ENCODE measurements around the gene CCDC112.

The CCDC112 gene

DNA sequence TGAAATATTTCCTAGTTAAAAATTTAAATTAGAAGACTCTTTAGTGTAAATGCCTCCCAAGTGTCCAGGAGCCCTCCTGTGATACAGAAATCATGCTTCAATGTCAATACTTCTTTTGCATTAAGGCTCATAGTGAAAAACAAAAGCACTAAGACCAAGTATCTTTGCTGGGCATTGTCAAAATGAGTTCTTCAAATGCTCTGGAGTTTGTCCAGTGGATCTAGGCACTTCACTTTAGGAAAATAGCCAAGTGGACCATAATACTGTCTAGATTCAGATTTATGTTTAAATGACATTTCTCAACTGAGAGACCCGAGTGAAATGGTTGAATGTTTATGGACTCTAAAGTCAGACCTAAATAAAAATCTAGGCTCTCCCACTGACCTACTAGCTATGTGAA is 21.3 kb upstream of the CCDC112 start:
- Histone ChIP-seq H2AFZ (ENCODE audit: low read depth, low read length) (no peak overlapping the region), H3K27me3 (ENCODE audit: insufficient read depth, low read length, poor library complexity) (no peaks in the 10 kb centered on the region), H3K27ac (ENCODE audit: low read length) (no peak overlapping the region), H4K20me1 (ENCODE audit: insufficient read depth, low read length) (no peaks in the 10 kb centered on the region), H3K9me3 (ENCODE audit: insufficient read depth, low read length, severe bottlenecking) (no peaks in the 10 kb centered on the region), H3K79me2 (ENCODE audit: insufficient read depth, low read length) (no peaks in the 10 kb centered on the region), H3K9ac (ENCODE audit: low read depth, low read length) (no peak overlapping the region), H3K4me3 (ENCODE audit: low read depth in 1 of 2, low read length in 2 of 2) (no peak overlapping the region), H3K36me3 (ENCODE audit: insufficient read depth, low read length) (no peaks in the 10 kb centered on the region), H3K4me2 (ENCODE audit: insufficient read depth, low read length) (no peak overlapping the region), H3K4me1 (ENCODE audit: insufficient read depth, low read length) (no peaks in the 10 kb centered on the region)
- ATAC-seq (ENCODE audit: insufficient read depth, low read depth) (no peak), DNase-seq (no peak)
- no peak for TF ChIP-seq EZH2 (IDR thresholded peaks at IDR 0.05; ENCODE audit: borderline replicate concordance, low read depth, low read length, severe bottlenecking)
- TF ChIP-seq, protein P1, sequence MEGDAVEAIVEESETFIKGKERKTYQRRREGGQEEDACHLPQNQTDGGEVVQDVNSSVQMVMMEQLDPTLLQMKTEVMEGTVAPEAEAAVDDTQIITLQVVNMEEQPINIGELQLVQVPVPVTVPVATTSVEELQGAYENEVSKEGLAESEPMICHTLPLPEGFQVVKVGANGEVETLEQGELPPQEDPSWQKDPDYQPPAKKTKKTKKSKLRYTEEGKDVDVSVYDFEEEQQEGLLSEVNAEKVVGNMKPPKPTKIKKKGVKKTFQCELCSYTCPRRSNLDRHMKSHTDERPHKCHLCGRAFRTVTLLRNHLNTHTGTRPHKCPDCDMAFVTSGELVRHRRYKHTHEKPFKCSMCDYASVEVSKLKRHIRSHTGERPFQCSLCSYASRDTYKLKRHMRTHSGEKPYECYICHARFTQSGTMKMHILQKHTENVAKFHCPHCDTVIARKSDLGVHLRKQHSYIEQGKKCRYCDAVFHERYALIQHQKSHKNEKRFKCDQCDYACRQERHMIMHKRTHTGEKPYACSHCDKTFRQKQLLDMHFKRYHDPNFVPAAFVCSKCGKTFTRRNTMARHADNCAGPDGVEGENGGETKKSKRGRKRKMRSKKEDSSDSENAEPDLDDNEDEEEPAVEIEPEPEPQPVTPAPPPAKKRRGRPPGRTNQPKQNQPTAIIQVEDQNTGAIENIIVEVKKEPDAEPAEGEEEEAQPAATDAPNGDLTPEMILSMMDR (IDR thresholded peaks at IDR 0.05; ENCODE audit: borderline replicate concordance, extremely low read depth, low read length, poor library complexity, severe bottlenecking): no peak

DNA sequence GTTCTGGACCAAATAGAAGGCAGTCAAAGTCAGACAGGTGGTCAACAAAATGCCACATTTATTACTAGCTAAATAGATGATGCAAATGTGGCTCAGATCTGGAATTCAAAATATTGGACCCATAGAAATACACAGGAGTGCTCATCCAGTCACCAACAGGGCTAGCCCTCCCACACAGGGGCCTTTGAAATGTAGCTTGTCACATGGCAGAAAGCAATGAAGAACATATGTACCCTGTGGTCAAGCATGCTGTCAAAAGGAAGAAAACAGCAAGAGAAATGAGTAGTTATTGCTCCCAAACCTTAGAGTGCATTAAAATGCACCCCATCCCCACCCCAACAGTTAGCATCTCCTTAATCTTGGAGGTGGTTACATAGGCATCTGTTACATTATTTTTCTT is 20.9 kb upstream of the CCDC112 start:
- ATAC-seq (ENCODE audit: insufficient read depth, low read depth) (no peak), DNase-seq (no peak)
- Histone ChIP-seq H2AFZ (ENCODE audit: low read depth, low read length) (no peak overlapping the region), H3K4me1 (ENCODE audit: insufficient read depth, low read length) (no peaks in the 10 kb centered on the region), H3K79me2 (ENCODE audit: insufficient read depth, low read length) (no peaks in the 10 kb centered on the region), H3K27ac (ENCODE audit: low read length) (no peak overlapping the region), H3K9ac (ENCODE audit: low read depth, low read length) (no peak overlapping the region), H3K4me3 (ENCODE audit: low read depth in 1 of 2, low read length in 2 of 2) (no peak overlapping the region), H3K4me2 (ENCODE audit: insufficient read depth, low read length) (no peak overlapping the region), H3K27me3 (ENCODE audit: insufficient read depth, low read length, poor library complexity) (no peaks in the 10 kb centered on the region), H3K36me3 (ENCODE audit: insufficient read depth, low read length) (no peaks in the 10 kb centered on the region), H4K20me1 (ENCODE audit: insufficient read depth, low read length) (no peaks in the 10 kb centered on the region), H3K9me3 (ENCODE audit: insufficient read depth, low read length, severe bottlenecking) (no peaks in the 10 kb centered on the region)
- TF ChIP-seq, protein P1 (IDR thresholded peaks at IDR 0.05; ENCODE audit: borderline replicate concordance, extremely low read depth, low read length, poor library complexity, severe bottlenecking): no peak
- no peak for TF ChIP-seq EZH2 (IDR thresholded peaks at IDR 0.05; ENCODE audit: borderline replicate concordance, low read depth, low read length, severe bottlenecking)

DNA sequence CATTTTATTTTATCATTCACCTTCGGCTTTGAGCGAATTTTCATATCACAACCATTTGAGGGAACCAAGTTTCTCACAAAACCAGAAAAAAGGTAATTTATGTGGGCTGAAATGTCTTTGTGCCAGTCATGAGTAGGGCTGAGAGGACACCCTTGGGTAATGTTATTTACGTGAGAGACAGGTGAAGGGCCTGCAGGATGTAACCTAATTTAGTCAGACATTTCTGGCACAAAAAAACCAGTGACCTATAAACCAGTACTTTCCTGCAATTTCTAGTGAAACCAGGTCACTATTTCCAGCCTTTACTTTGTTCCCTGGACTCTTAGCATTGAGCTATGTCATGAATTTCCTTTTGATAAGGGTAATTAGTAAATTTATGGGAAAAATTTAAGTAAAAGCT is 17.2 kb upstream of the CCDC112 start:
- no peaks in the 10 kb centered on the region for H3K79me2 ChIP-seq (ENCODE audit: insufficient read depth, low read length)
- H4K20me1 ChIP-seq (ENCODE audit: insufficient read depth, low read length): no peaks in the 10 kb centered on the region
- H3K4me1 ChIP-seq (ENCODE audit: insufficient read depth, low read length): no peaks in the 10 kb centered on the region
- no peaks in the 10 kb centered on the region for H3K36me3 ChIP-seq (ENCODE audit: insufficient read depth, low read length)
- H3K27ac ChIP-seq (ENCODE audit: low read length): no peak overlapping the region
- H3K9me3 ChIP-seq (ENCODE audit: insufficient read depth, low read length, severe bottlenecking): no peaks in the 10 kb centered on the region
- TF ChIP-seq, protein P1 (IDR thresholded peaks at IDR 0.05; ENCODE audit: borderline replicate concordance, extremely low read depth, low read length, poor library complexity, severe bottlenecking): no peak
- no peak for TF ChIP-seq EZH2 (IDR thresholded peaks at IDR 0.05; ENCODE audit: borderline replicate concordance, low read depth, low read length, severe bottlenecking)
- ATAC-seq (ENCODE audit: insufficient read depth, low read depth) (no peak), DNase-seq (no peak)
- H3K4me3 ChIP-seq (ENCODE audit: low read depth in 1 of 2, low read length in 2 of 2): no peak overlapping the region
- H3K9ac ChIP-seq (ENCODE audit: low read depth, low read length): no peak overlapping the region
- H3K4me2 ChIP-seq (ENCODE audit: insufficient read depth, low read length): no peak overlapping the region
- H3K27me3 ChIP-seq (ENCODE audit: insufficient read depth, low read length, poor library complexity): no peaks in the 10 kb centered on the region
- no peak overlapping the region for H2AFZ ChIP-seq (ENCODE audit: low read depth, low read length)

DNA sequence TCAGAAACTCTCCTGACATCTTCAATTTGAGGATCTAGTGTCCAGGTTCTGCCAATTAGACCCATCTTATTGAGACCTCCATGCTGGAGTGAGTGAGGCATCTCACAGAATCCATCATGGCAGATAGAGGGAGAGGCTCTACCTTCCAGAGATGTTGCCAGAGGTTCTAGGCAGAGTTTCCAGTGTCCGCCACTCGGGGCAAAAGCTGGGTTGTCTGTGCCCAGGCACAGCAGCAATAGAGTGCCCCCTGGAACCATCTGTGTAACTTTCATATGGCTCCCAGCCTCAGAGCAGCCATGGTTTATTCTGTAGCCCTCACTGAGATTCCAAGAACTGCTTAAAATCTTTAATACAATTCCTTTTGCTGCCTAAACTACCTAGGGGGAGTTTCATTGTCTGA is 16.6 kb upstream of the CCDC112 start:
- Histone ChIP-seq H3K79me2 (ENCODE audit: insufficient read depth, low read length) (no peaks in the 10 kb centered on the region), H3K4me1 (ENCODE audit: insufficient read depth, low read length) (no peaks in the 10 kb centered on the region), H3K4me3 (ENCODE audit: low read depth in 1 of 2, low read length in 2 of 2) (no peak overlapping the region), H3K9me3 (ENCODE audit: insufficient read depth, low read length, severe bottlenecking) (no peaks in the 10 kb centered on the region), H3K27me3 (ENCODE audit: insufficient read depth, low read length, poor library complexity) (peaks cover 3% of the 10 kb centered on the region), H3K9ac (ENCODE audit: low read depth, low read length) (no peak overlapping the region), H3K4me2 (ENCODE audit: insufficient read depth, low read length) (no peak overlapping the region), H3K27ac (ENCODE audit: low read length) (no peak overlapping the region), H3K36me3 (ENCODE audit: insufficient read depth, low read length) (no peaks in the 10 kb centered on the region), H2AFZ (ENCODE audit: low read depth, low read length) (no peak overlapping the region), H4K20me1 (ENCODE audit: insufficient read depth, low read length) (no peaks in the 10 kb centered on the region)
- TF ChIP-seq, protein P1 (IDR thresholded peaks at IDR 0.05; ENCODE audit: borderline replicate concordance, extremely low read depth, low read length, poor library complexity, severe bottlenecking): no peak
- no peak for TF ChIP-seq EZH2 (IDR thresholded peaks at IDR 0.05; ENCODE audit: borderline replicate concordance, low read depth, low read length, severe bottlenecking)
- DNase-seq (no peak), ATAC-seq (ENCODE audit: insufficient read depth, low read depth) (no peak)

Data from DND-41 (cell line).